Panc1 (cell line): Measurements from ENCODE around the gene SLC5A6. TPM values are rescaled to one million over a fixed set of nuclear protein-coding genes. Genes with fewer than 3 reads are reported as not detected.

ENCODE experiments used
- ATAC-seq: fragments of 200-7000 bp; cut with Tn5 transposase; 2 replicates; pipeline ENCODE4 v1.9.1; 2020; ENCODE audit warnings: mild to moderate bottlenecking, moderate library complexity
- BruUV-seq: library from RNA; stranded (reverse); fragments of 400-500 nt; replicated peaks from 2 replicates; lab custom pipeline; 2021; lab: Mats Ljungman, UMichigan
- CTCF ChIA-PET: fragments of 300-600 bp; sonication (Branson Sonifier 250); formaldehyde crosslinking; loops from one replicate; lab custom pipeline; 2022; ENCODE audit warnings: antibody characterized with exemption; lab: Charles Lee
- POLR2A ChIA-PET: fragments of 300-600 bp; sonication (Branson Sonifier 250); formaldehyde crosslinking; loops from one replicate; lab custom pipeline; 2022; ENCODE audit warnings: antibody characterized with exemption; lab: Charles Lee
- DNase-seq: peaks from one replicate; pipeline ENCODE4 v3.0.0-alpha.2; 2010; ENCODE audit warnings: low read depth, low spot score
- H3K27ac ChIP-seq: 2 replicates; pipeline ENCODE4 v1.5.1; 2011; ENCODE audit warnings: mild to moderate bottlenecking, low read length, inconsistent platforms
- H3K27me3 ChIP-seq: fragments of 200-500 bp; sonication (Bioruptor generic); 2 replicates; pipeline ENCODE4 v1.6.0; 2014; ENCODE audit warnings: low read length, inconsistent platforms; ENCODE audit not compliant: control insufficient read depth, insufficient read depth
- H3K36me3 ChIP-seq: fragments of 200-500 bp; sonication (Bioruptor generic); 2 replicates; pipeline ENCODE4 v1.5.1; 2014; ENCODE audit warnings: inconsistent platforms, mild to moderate bottlenecking, low read length, moderate library complexity; ENCODE audit not compliant: control insufficient read depth, insufficient read depth
- H3K4me1 ChIP-seq: 2 replicates; pipeline ENCODE4 v1.5.1; 2011; ENCODE audit warnings: inconsistent platforms, mild to moderate bottlenecking, low read length, moderate library complexity; ENCODE audit not compliant: control insufficient read depth, insufficient read depth
- H3K4me3 ChIP-seq, 2 experiments: 2 replicates each; pipeline ENCODE4 v1.5.1; 2011 to 2012; ENCODE audit warnings: low read depth in 2 of 2, low read length in 2 of 2, mild to moderate bottlenecking in 2 of 2, inconsistent platforms in 1 of 2, moderate library complexity in 1 of 2
- H3K9me3 ChIP-seq: fragments of 200-500 bp; sonication (Bioruptor generic); 2 replicates; pipeline ENCODE4 v1.5.1; 2014; ENCODE audit warnings: low read depth, mild to moderate bottlenecking, inconsistent platforms, low read length, moderate library complexity; ENCODE audit not compliant: control insufficient read depth, insufficient read depth
- CTCF ChIP-seq: fragments of 450-650 bp; IDR thresholded peaks from 2 replicates; pipeline ENCODE4 v1.5.1; 2017; ENCODE audit warnings: mild to moderate bottlenecking
- POLR2AphosphoS5 ChIP-seq: IDR thresholded peaks from 2 replicates; pipeline ENCODE4 v1.6.1; 2012; ENCODE audit warnings: mild to moderate bottlenecking, low read depth, low read length, moderate library complexity
- SIN3A ChIP-seq: IDR thresholded peaks from 2 replicates; pipeline ENCODE4 v1.6.1; 2012; ENCODE audit warnings: low read depth, mild to moderate bottlenecking, low read length, moderate library complexity, borderline replicate concordance; ENCODE audit not compliant: insufficient read depth
- TCF7L2 ChIP-seq: IDR thresholded peaks from 2 replicates; pipeline ENCODE4 v1.6.1; 2011; ENCODE audit warnings: mild to moderate bottlenecking, low read depth, low read length, inconsistent platforms
- in situ Hi-C: cut with HindIII; loops from 2 replicates; pipeline ENCODE4 v1.10.0; 2016; ENCODE audit warnings: low sequenced_read_pairs, low pct_unique_long_range_greater_than_20kb
- intact Hi-C: fragments of 100-400 bp; cut with micrococcal nuclease; formaldehyde crosslinking; loops from one replicate; pipeline ENCODE4 v1.10.0; 2022; ENCODE audit not compliant: unreplicated experiment
- total RNA-seq: library from RNA; stranded (reverse); gene quantifications from one replicate; pipeline ENCODE4 v1.2.1, GENCODE V29; 2021; ENCODE audit not compliant: unreplicated experiment
- TF ChIP-seq, protein P1 (sequence below), 2 experiments: IDR thresholded peaks; 2 replicates each; pipeline ENCODE4 v1.6.1; 2011 to 2012; ENCODE audit warnings: low read depth in 2 of 2, control low read depth in 1 of 2, low read length in 1 of 2, mild to moderate bottlenecking in 1 of 2, moderate library complexity in 1 of 2; ENCODE audit not compliant: insufficient read depth in 1 of 2

The SLC5A6 gene
- total RNA-seq, 1 experiment from 2014 or later = 74.5 TPM

DNA sequence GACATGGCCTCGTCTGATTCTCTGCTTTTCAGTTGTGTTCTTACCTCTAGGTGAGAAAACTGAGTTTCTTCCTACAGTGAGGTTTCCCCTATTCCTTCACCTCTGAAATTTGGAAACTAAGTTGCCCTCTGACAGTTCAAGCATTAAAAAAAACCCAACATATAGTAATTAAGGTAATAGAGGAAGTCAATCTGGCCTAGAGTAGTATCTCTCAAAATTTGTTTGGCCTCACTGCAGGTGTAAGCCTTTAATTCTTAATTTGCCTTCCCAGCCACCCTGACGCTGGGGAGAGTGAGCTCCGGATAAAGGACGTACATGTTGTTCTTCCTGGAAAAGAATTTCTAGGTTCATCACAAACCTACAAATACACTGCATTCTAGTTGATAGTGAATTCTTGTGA, 6.5 kb upstream of the SLC5A6 start:
- H3K4me3 ChIP-seq = peak overlapping the region in 1 of 2 experiments; percentile 88; a peak in 2 of 4 replicates
- DNase-seq (no peak), ATAC-seq (no peak)
- H3K27ac ChIP-seq = peak overlapping the region; percentile 95; the same call in 1 of the 2 replicates
- in situ Hi-C loops (no loop called here), intact Hi-C loops (no loop called here)
- TF ChIP-seq POLR2AphosphoS5 (no peak), CTCF (no peak), SIN3A (no peak), TCF7L2 (no peak)
- TF ChIP-seq, protein P1, sequence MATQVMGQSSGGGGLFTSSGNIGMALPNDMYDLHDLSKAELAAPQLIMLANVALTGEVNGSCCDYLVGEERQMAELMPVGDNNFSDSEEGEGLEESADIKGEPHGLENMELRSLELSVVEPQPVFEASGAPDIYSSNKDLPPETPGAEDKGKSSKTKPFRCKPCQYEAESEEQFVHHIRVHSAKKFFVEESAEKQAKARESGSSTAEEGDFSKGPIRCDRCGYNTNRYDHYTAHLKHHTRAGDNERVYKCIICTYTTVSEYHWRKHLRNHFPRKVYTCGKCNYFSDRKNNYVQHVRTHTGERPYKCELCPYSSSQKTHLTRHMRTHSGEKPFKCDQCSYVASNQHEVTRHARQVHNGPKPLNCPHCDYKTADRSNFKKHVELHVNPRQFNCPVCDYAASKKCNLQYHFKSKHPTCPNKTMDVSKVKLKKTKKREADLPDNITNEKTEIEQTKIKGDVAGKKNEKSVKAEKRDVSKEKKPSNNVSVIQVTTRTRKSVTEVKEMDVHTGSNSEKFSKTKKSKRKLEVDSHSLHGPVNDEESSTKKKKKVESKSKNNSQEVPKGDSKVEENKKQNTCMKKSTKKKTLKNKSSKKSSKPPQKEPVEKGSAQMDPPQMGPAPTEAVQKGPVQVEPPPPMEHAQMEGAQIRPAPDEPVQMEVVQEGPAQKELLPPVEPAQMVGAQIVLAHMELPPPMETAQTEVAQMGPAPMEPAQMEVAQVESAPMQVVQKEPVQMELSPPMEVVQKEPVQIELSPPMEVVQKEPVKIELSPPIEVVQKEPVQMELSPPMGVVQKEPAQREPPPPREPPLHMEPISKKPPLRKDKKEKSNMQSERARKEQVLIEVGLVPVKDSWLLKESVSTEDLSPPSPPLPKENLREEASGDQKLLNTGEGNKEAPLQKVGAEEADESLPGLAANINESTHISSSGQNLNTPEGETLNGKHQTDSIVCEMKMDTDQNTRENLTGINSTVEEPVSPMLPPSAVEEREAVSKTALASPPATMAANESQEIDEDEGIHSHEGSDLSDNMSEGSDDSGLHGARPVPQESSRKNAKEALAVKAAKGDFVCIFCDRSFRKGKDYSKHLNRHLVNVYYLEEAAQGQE (IDR thresholded peaks at IDR 0.05; ENCODE audit: insufficient read depth in 1 of 2, low read depth in 2 of 2, low read length in 1 of 2) = no peak
- H3K27me3 ChIP-seq = no peaks in the 10 kb centered on the region
- peaks cover 28% of the 10 kb centered on the region for H3K36me3 ChIP-seq
- CTCF ChIA-PET = interaction anchor here (0.6 kb wide), 1 partner anchor 153 kb away, joined by 3 read pairs; no protein-coding TSS in a partner anchor
- peaks cover 14% of the 10 kb centered on the region for H3K4me1 ChIP-seq
- no peaks in the 10 kb centered on the region for H3K9me3 ChIP-seq
- BruUV-seq = TSS peak; percentile 33
- POLR2A ChIA-PET = interaction anchor here (0.5 kb wide), 1 partner anchor 30 kb away, joined by 5 read pairs; no protein-coding TSS in a partner anchor

- no peaks in the 10 kb centered on the region for H3K27me3 ChIP-seq
- DNase-seq = no peak
- intact Hi-C loops = no loop called here
- H3K4me1 ChIP-seq = peaks cover 21% of the 10 kb centered on the region
- peak within 1 kb of the TSS; percentile 95 for H3K27ac ChIP-seq
- ATAC-seq = peak; percentile 92
- peaks cover 31% of the 10 kb centered on the region for H3K36me3 ChIP-seq
- no TSS peak for BruUV-seq
- in situ Hi-C loops = no loop called here
- TF ChIP-seq, protein P1 (IDR thresholded peaks at IDR 0.05; ENCODE audit: insufficient read depth in 1 of 2, low read depth in 2 of 2, low read length in 1 of 2) = 0 out of 4 replicates have a peak, but pooled peaks of 1 of the 2 experiments have one; percentile 43
- TF ChIP-seq TCF7L2 (no peak), SIN3A (0 out of 2 replicates have a peak, but pooled peaks have one; percentile 49), POLR2AphosphoS5 (peak; percentile 93), CTCF (no peak; the same call in 1 of the 2 replicates)
- POLR2A ChIA-PET = no interaction called here
- H3K9me3 ChIP-seq = no peaks in the 10 kb centered on the region
- CTCF ChIA-PET = interaction anchor here (0.6 kb wide), 1 partner anchor 61 kb away, joined by 6 read pairs; no protein-coding TSS in a partner anchor
- H3K4me3 ChIP-seq = peak within 1 kb of the TSS; percentile 78 to 88
These were observed 5.4 kb upstream of the SLC5A6 start, which contains the start of gene CAD for GRCh38 chr2:27217173-27218121. Gene CAD, plus strand, starts transcription at chr2:27217369. Its CDS starts 183 bp downstream, at chr2:27217552.
